GM12801 (cell line): ENCODE results near the gene STH.

Experiments
- TF ChIP-seq, protein P1 (sequence below): IDR thresholded peaks from one replicate; pipeline ENCODE4 v1.5.1; 2011; ENCODE audit warnings: control low read depth; ENCODE audit not compliant: insufficient read length; ENCODE audit errors: extremely low read depth

STH gene

DNA sequence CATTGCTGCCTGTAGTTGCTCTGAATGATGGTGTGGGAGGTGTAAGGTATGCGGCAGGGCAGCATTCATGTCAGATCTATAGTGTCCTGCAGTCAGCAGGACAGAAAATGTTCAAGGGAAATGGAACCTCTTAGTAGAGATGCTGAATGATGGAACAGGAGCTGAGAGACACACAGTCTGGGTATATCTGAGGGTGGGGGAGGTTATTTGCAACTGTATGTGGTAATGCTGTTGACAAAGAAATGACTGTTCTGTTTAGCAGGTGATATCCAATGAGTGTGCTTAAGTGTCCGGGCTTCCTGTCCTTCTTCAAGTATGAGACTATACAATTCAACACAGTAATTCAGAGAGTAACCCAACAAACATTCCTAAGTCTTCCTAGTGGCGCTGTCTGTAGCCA, 46.6 kb downstream of the STH start:
- TF ChIP-seq, protein P1, sequence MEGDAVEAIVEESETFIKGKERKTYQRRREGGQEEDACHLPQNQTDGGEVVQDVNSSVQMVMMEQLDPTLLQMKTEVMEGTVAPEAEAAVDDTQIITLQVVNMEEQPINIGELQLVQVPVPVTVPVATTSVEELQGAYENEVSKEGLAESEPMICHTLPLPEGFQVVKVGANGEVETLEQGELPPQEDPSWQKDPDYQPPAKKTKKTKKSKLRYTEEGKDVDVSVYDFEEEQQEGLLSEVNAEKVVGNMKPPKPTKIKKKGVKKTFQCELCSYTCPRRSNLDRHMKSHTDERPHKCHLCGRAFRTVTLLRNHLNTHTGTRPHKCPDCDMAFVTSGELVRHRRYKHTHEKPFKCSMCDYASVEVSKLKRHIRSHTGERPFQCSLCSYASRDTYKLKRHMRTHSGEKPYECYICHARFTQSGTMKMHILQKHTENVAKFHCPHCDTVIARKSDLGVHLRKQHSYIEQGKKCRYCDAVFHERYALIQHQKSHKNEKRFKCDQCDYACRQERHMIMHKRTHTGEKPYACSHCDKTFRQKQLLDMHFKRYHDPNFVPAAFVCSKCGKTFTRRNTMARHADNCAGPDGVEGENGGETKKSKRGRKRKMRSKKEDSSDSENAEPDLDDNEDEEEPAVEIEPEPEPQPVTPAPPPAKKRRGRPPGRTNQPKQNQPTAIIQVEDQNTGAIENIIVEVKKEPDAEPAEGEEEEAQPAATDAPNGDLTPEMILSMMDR, result no peak

DNA sequence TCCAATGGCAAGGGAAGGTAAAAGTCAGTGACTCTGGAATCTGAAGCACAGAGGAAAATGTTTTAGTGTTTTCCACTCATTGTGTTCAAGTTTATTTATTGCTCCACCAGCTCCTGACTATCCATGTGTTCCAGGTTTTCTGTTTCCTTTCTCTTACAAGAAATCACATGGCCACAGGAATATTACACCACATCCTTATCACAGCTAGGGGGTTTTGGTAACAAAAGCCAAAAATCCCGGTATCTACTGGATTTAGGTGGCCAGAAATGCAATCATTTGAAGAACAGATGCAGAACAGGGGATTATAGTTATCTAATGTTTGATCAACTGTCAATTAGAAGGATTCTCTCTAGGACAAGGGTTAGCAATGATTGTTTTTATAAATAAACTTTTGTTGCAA, 47.9 kb downstream of the STH start:
- TF ChIP-seq, protein P1, result no peak

DNA sequence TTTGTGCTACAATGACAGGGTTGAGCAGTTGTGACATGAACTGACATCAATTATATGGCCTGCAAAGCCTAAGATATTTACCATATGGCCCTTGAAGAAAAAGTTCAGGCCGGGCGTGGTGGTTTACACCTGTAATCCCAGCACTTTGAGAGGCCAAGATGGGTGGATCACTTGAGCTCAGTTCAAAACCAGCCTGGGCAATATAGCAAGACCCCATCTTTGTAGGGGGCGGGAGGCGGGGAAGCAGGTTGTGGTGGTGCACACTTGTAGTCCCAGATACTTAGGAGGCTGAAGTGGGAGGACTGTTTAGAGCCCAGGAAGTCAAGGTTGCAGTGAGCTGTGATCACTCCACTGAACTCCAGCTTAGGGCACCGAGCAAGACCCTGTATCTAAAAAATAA, 48.3 kb downstream of the STH start:
- TF ChIP-seq, protein P1, result no peak

DNA sequence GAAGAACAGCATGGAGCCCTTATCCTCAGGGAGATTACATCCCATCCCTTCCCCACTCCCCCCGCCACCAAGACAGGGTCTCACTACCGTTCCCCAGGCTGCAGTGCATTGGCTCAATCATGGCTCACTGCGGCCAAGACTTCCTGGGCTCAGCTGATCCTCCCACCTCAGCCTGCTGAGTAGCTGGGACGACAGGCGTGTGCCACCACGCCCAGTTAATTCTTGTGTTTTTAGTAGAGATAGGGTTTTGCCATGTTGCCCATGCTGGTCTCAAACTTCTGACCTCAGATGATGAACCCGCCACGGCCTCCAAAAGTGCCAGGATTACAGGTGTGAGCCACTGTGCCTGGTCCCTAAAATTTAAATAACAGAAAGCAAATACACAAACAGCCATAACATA, 48.8 kb downstream of the STH start:
- TF ChIP-seq, protein P1, result no peak
